Measurements from ENCODE around the gene PCSK6.

Gene PCSK6

GRCh38 chr15:101372149-101372577 is 117.3 kb downstream of the PCSK6 start:
- Histone ChIP-seq H3K4me1 (ENCODE audit: control insufficient read depth, insufficient read depth, low read length) (peaks cover 11% of the 10 kb centered on the region), H3K9me3 (ENCODE audit: control insufficient read depth, low read length) (no peaks in the 10 kb centered on the region), H3K27me3 (replicated peaks; ENCODE audit: control insufficient read depth, insufficient read depth, low read length) (peaks cover 28% of the 10 kb centered on the region), H3K9ac (ENCODE audit: low read length) (no peak overlapping the region), H3K4me3 (ENCODE audit: low read length) (no peak overlapping the region), H3K36me3 (ENCODE audit: control insufficient read depth, insufficient read depth, low read length, severe bottlenecking) (no peaks in the 10 kb centered on the region)
- DNase-seq (ENCODE audit: low read depth): peak; percentile 54

- H3K27me3 ChIP-seq (replicated peaks; ENCODE audit: control insufficient read depth, insufficient read depth, low read length): peaks cover 24% of the 10 kb centered on the region
- H3K9me3 ChIP-seq (ENCODE audit: control insufficient read depth, low read length): no peaks in the 10 kb centered on the region
Observed at GRCh38 chr15:101371519-101371918, 118.0 kb downstream of the PCSK6 start.

GRCh38 chr15:101371081-101371480 is 118.4 kb downstream of the PCSK6 start:
- H3K9ac ChIP-seq (ENCODE audit: low read length): no peak overlapping the region
- no peak for DNase-seq (ENCODE audit: low read depth)
- no peaks in the 10 kb centered on the region for H3K36me3 ChIP-seq (ENCODE audit: control insufficient read depth, insufficient read depth, low read length, severe bottlenecking)
- H3K4me1 ChIP-seq (ENCODE audit: control insufficient read depth, insufficient read depth, low read length): peaks cover 11% of the 10 kb centered on the region
- no peaks in the 10 kb centered on the region for H3K9me3 ChIP-seq (ENCODE audit: control insufficient read depth, low read length)
- peaks cover 22% of the 10 kb centered on the region for H3K27me3 ChIP-seq (replicated peaks; ENCODE audit: control insufficient read depth, insufficient read depth, low read length)
- H3K4me3 ChIP-seq (ENCODE audit: low read length): no peak overlapping the region

More at GRCh38 chr15:101371519-101371918, 118.0 kb downstream of the PCSK6 start:
- Histone ChIP-seq H3K4me3 (ENCODE audit: low read length) (no peak overlapping the region), H3K4me1 (ENCODE audit: control insufficient read depth, insufficient read depth, low read length) (peaks cover 11% of the 10 kb centered on the region), H3K9ac (ENCODE audit: low read length) (no peak overlapping the region), H3K36me3 (ENCODE audit: control insufficient read depth, insufficient read depth, low read length, severe bottlenecking) (no peaks in the 10 kb centered on the region)
- no peak for DNase-seq (ENCODE audit: low read depth)

DNA sequence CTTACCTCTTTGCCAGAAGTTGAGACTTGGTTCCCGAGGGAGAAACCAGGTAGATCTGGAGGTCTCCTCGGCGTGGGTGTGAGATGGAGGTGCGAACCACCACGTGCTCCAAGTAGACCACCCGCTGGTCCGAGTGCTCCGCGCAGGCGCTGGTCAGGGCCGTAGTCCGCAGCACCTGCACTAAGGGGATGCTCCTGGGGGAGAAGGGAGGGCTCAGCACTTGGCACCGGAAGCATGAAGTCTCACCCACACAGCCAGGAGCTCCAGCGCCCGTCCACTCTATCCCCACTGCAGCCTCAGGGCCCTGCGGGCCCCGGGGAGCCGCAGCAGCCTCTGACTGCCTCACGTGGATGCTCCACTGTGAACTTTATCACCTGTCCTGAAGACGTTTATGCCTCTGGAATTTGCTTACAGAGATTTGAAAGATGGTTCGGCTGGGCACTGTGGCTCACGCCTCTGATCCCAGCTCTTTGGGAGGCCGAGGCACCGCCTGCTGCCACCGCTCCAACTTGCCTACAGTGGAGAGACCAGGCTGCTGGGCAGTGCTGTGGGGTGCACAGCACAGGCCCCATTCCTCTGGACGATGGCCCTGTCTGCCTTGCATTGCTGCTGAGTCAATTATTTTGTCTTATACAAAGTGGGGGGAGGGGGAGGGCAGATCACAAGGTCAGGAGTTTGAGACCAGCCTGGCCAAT is 119.0 kb downstream of the PCSK6 start:
- Histone ChIP-seq H3K27me3 (replicated peaks; ENCODE audit: control insufficient read depth, insufficient read depth, low read length) (peaks cover 22% of the 10 kb centered on the region), H3K36me3 (ENCODE audit: control insufficient read depth, insufficient read depth, low read length, severe bottlenecking) (no peaks in the 10 kb centered on the region), H3K4me1 (ENCODE audit: control insufficient read depth, insufficient read depth, low read length) (peaks cover 11% of the 10 kb centered on the region), H3K4me3 (ENCODE audit: low read length) (no peak overlapping the region), H3K9me3 (ENCODE audit: control insufficient read depth, low read length) (peaks cover 5% of the 10 kb centered on the region), H3K9ac (ENCODE audit: low read length) (no peak overlapping the region)
- no peak for DNase-seq (ENCODE audit: low read depth)

DNA sequence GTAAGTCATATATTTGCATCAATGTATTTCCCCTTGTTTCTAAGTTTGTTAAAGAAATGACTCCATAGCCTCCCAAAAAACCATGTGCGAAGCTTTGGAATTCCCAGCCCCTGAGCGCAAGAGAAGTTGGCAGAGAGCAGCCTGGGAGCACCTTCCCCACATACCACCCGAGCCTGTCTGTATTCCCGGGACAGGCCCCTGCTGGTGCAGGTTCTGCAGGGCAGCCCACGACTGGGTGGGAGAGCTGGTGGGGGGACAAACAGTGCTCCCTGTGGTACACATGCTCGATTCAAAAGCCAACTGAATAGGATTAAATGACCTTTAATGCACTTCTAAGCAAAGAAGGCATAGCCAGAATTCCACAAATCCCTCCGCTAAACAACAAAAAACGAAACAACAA is 119.8 kb downstream of the PCSK6 start:
- Histone ChIP-seq H3K27me3 (replicated peaks; ENCODE audit: control insufficient read depth, insufficient read depth, low read length) (peaks cover 21% of the 10 kb centered on the region), H3K9me3 (ENCODE audit: control insufficient read depth, low read length) (peaks cover 13% of the 10 kb centered on the region), H3K9ac (ENCODE audit: low read length) (no peak overlapping the region), H3K4me1 (ENCODE audit: control insufficient read depth, insufficient read depth, low read length) (peaks cover 11% of the 10 kb centered on the region), H3K36me3 (ENCODE audit: control insufficient read depth, insufficient read depth, low read length, severe bottlenecking) (no peaks in the 10 kb centered on the region), H3K4me3 (ENCODE audit: low read length) (no peak overlapping the region)
- DNase-seq (ENCODE audit: low read depth): no peak

DNA sequence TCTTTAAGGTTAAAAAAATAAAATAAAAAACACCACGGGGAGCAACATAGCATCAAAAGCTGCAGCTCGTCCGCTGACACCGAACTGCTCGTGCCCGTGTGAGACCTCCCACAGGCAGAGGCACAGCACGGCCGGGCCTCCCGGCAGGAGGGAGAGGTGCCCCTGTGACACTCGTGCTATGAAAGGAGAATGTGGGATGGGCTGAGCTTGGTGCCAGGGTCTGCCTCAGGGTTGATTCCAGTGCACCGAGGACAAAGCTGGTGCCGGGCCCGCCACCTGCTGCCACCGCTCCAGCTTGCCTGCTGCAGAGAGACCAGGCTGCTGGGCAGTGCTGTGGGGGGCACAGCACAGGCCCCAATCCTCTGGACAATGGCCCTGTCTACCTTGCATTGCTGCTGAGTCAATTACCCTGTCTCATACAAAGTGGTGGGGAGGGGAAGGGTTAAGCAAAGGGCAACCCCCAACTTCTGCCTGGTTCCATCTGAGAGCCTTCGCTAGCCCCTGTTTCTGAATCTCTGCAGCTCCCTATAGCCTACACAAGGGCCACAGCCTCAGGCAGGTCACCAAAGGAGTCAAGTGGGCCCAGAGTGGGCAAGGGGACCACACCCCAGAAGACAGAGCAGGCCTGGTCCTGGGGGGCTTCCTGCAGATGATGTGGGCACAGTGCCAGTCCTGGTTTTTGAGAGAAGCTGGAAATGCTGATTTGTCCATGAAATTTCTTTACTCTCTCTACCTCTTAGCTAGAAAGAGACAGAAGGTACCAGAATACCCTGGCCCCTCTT is 120.5 kb downstream of the PCSK6 start:
- Histone ChIP-seq H3K9me3 (ENCODE audit: control insufficient read depth, low read length) (peaks cover 18% of the 10 kb centered on the region), H3K4me1 (ENCODE audit: control insufficient read depth, insufficient read depth, low read length) (peaks cover 11% of the 10 kb centered on the region), H3K27me3 (replicated peaks; ENCODE audit: control insufficient read depth, insufficient read depth, low read length) (peaks cover 15% of the 10 kb centered on the region), H3K9ac (ENCODE audit: low read length) (no peak overlapping the region), H3K4me3 (ENCODE audit: low read length) (no peak overlapping the region), H3K36me3 (ENCODE audit: control insufficient read depth, insufficient read depth, low read length, severe bottlenecking) (no peaks in the 10 kb centered on the region)
- DNase-seq (ENCODE audit: low read depth): no peak

- DNase-seq (ENCODE audit: low read depth): no peak
- peaks cover 11% of the 10 kb centered on the region for H3K4me1 ChIP-seq (ENCODE audit: control insufficient read depth, insufficient read depth, low read length)
- H3K4me3 ChIP-seq (ENCODE audit: low read length): no peak overlapping the region
- H3K9ac ChIP-seq (ENCODE audit: low read length): no peak overlapping the region
- peaks cover 9% of the 10 kb centered on the region for H3K27me3 ChIP-seq (replicated peaks; ENCODE audit: control insufficient read depth, insufficient read depth, low read length)
- H3K9me3 ChIP-seq (ENCODE audit: control insufficient read depth, low read length): peaks cover 20% of the 10 kb centered on the region
- no peaks in the 10 kb centered on the region for H3K36me3 ChIP-seq (ENCODE audit: control insufficient read depth, insufficient read depth, low read length, severe bottlenecking)
Observed at GRCh38 chr15:101368086-101368780, 121.3 kb downstream of the PCSK6 start.

DNA sequence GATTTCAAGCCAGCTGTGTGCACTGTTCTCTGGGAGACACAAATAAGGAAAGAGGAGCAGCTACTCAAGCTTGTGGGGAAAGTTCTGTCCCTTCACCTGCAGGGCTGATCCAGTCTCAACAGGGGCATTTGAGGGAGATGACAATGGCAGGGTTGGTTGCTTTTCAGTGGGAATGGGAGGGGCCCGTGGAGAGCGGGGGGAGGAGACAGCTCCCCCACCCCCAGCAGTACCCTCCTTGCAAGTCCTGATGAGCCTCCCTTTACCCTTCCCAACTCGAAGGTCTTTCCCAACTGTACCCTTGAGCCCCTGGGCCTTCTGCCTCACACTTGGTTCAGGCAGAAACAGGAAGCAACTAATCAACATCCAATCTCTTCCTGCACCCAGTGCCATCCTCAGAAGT is 122.7 kb downstream of the PCSK6 start:
- peaks cover 2% of the 10 kb centered on the region for H3K4me1 ChIP-seq (ENCODE audit: control insufficient read depth, insufficient read depth, low read length)
- H3K27me3 ChIP-seq (replicated peaks; ENCODE audit: control insufficient read depth, insufficient read depth, low read length): peaks cover 5% of the 10 kb centered on the region

GRCh38 chr15:101362986-101363566 is 126.4 kb downstream of the PCSK6 start:
- no peak overlapping the region for H3K9ac ChIP-seq (ENCODE audit: low read length)
- DNase-seq (ENCODE audit: low read depth): no peak
- peaks cover 11% of the 10 kb centered on the region for H3K27me3 ChIP-seq (replicated peaks; ENCODE audit: control insufficient read depth, insufficient read depth, low read length)
- no peaks in the 10 kb centered on the region for H3K4me1 ChIP-seq (ENCODE audit: control insufficient read depth, insufficient read depth, low read length)
- H3K9me3 ChIP-seq (ENCODE audit: control insufficient read depth, low read length): peaks cover 20% of the 10 kb centered on the region
- H3K4me3 ChIP-seq (ENCODE audit: low read length): no peak overlapping the region
- no peaks in the 10 kb centered on the region for H3K36me3 ChIP-seq (ENCODE audit: control insufficient read depth, insufficient read depth, low read length, severe bottlenecking)

More for the DNA sequence above, 122.7 kb downstream of the PCSK6 start:
- H3K9ac ChIP-seq (ENCODE audit: low read length): no peak overlapping the region
- H3K4me3 ChIP-seq (ENCODE audit: low read length): no peak overlapping the region
- no peaks in the 10 kb centered on the region for H3K36me3 ChIP-seq (ENCODE audit: control insufficient read depth, insufficient read depth, low read length, severe bottlenecking)
- DNase-seq (ENCODE audit: low read depth): no peak
- peaks cover 20% of the 10 kb centered on the region for H3K9me3 ChIP-seq (ENCODE audit: control insufficient read depth, low read length)

DNA sequence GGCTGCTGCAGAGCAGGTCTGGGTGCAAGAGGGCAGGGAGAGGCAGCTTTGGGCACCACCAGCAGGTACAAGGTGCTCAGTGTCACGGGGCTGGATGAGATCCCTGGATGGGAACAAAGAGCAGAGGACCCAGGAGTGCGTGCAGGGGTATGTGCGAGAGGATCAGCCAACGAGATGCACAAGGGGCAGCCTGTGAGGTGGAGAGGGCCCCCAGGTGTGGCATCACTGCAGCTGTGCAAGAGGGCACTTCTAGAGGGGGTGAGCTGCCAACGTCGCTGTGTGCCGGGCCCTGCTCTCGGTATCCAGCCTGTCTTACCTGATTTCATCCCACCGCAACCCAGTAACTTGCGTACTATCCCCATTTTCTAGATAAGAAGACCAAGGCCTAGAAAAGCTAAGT is 127.1 kb downstream of the PCSK6 start:
- no peak for DNase-seq (ENCODE audit: low read depth)

DNA sequence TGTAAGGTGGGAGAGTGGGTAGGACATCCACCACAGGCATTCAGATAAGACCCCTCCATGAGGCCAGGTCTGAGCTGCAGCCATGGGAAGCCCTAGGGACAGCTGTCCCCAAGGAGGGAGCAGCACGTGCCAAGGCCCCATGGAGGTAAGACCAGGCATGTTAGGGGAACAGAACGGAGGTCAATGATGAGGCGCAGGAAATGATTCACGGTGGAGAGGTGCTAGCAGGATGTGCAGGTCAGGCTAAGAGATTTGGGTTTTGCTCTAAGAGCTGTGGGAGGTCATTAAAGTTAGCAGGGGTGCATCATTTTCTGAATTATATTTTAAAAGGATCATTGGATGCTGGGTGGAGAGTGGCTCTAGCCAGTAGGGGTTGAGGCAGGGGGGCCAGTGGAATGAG is 128.1 kb downstream of the PCSK6 start:
- H3K4me1 ChIP-seq (ENCODE audit: control insufficient read depth, insufficient read depth, low read length): no peaks in the 10 kb centered on the region
- H3K36me3 ChIP-seq (ENCODE audit: control insufficient read depth, insufficient read depth, low read length, severe bottlenecking): no peaks in the 10 kb centered on the region
- H3K9ac ChIP-seq (ENCODE audit: low read length): no peak overlapping the region
- no peak for DNase-seq (ENCODE audit: low read depth)
- peaks cover 16% of the 10 kb centered on the region for H3K27me3 ChIP-seq (replicated peaks; ENCODE audit: control insufficient read depth, insufficient read depth, low read length)
- no peak overlapping the region for H3K4me3 ChIP-seq (ENCODE audit: low read length)
- peaks cover 20% of the 10 kb centered on the region for H3K9me3 ChIP-seq (ENCODE audit: control insufficient read depth, low read length)

More for the DNA sequence above, 127.1 kb downstream of the PCSK6 start:
- Histone ChIP-seq H3K4me1 (ENCODE audit: control insufficient read depth, insufficient read depth, low read length) (no peaks in the 10 kb centered on the region), H3K27me3 (replicated peaks; ENCODE audit: control insufficient read depth, insufficient read depth, low read length) (peaks cover 15% of the 10 kb centered on the region), H3K9me3 (ENCODE audit: control insufficient read depth, low read length) (peaks cover 20% of the 10 kb centered on the region), H3K4me3 (ENCODE audit: low read length) (no peak overlapping the region), H3K9ac (ENCODE audit: low read length) (no peak overlapping the region), H3K36me3 (ENCODE audit: control insufficient read depth, insufficient read depth, low read length, severe bottlenecking) (no peaks in the 10 kb centered on the region)
